H1 (cell line): Measurements from ENCODE around the gene ITLN1. TPM values are rescaled to one million over a fixed set of nuclear protein-coding genes. Genes with fewer than 3 reads are reported as not detected.

Source experiments
- CTCF ChIA-PET: fragments of 300-600 bp; sonication (Branson Sonifier 250); formaldehyde crosslinking; loops from one replicate; lab custom pipeline; 2021; ENCODE audit not compliant: partially characterized antibody; lab: Charles Lee
- POLR2A ChIA-PET: fragments of 300-600 bp; sonication (Branson Sonifier 250); formaldehyde crosslinking; loops from one replicate; lab custom pipeline; 2021; ENCODE audit warnings: inconsistent platforms; ENCODE audit not compliant: partially characterized antibody; lab: Charles Lee
- DNase-seq, 2 experiments: peaks; one replicate each; pipeline versions ENCODE4 v3.0.0 to v3.0.0-alpha.2; 2010 to 2022; ENCODE audit warnings: low spot score in 2 of 2, low read depth in 1 of 2, mixed read lengths in 1 of 2
- FAIRE-seq: peaks from 2 replicates; lab custom pipeline; 2011; peaks lifted over from hg19 to GRCh38; lab: Jason Lieb, UNC
- H2AFZ ChIP-seq: 2 replicates; pipeline ENCODE4 v1.8.1; 2012; ENCODE audit warnings: low read length, inconsistent platforms
- H2AK5ac ChIP-seq: 2 replicates; pipeline ENCODE4 v1.6.1; 2013; ENCODE audit warnings: low read depth, low read length
- H2BK120ac ChIP-seq: replicated peaks from 2 replicates; pipeline ENCODE3; 2013; ENCODE audit warnings: low read depth, low read length, inconsistent platforms
- H2BK12ac ChIP-seq: 2 replicates; pipeline ENCODE4 v1.6.1; 2013; ENCODE audit warnings: low read depth, low read length
- H2BK15ac ChIP-seq: 2 replicates; pipeline ENCODE4 v1.6.1; 2013; ENCODE audit warnings: low read length
- H2BK20ac ChIP-seq: 2 replicates; pipeline ENCODE4 v1.6.1; 2013; ENCODE audit warnings: low read length
- H2BK5ac ChIP-seq: 2 replicates; pipeline ENCODE4 v1.6.1; 2013; ENCODE audit warnings: low read depth, low read length
- H3K14ac ChIP-seq: 2 replicates; pipeline ENCODE4 v1.6.1; 2013; ENCODE audit warnings: inconsistent platforms; ENCODE audit not compliant: insufficient read length
- H3K18ac ChIP-seq: 2 replicates; pipeline ENCODE4 v1.6.1; 2013; ENCODE audit warnings: low read length; ENCODE audit errors: extremely low read depth
- H3K23ac ChIP-seq: 2 replicates; pipeline ENCODE4 v1.6.1; 2013; ENCODE audit warnings: inconsistent platforms; ENCODE audit not compliant: insufficient read length
- H3K23me2 ChIP-seq: 2 replicates; pipeline ENCODE4 v1.6.1; 2013; ENCODE audit warnings: low read depth, low read length
- H3K27ac ChIP-seq: 2 replicates; pipeline ENCODE4 v1.6.1; 2011; ENCODE audit warnings: low read depth, low read length, inconsistent platforms
- H3K27me3 ChIP-seq, 4 experiments: replicated peaks in 1 of 4; 1 replicate in 1 of 4; 2 replicates in 3 of 4; pipeline versions ENCODE4 v1.6.1 to v1.8.1; 2011 to 2013; ENCODE audit warnings: low read length in 3 of 4, mild to moderate bottlenecking in 3 of 4, inconsistent platforms in 2 of 4, mixed read lengths in 2 of 4, moderate library complexity in 1 of 4; ENCODE audit not compliant: control insufficient read depth in 3 of 4, insufficient read depth in 3 of 4; ENCODE audit errors: extremely low read depth in 1 of 4
- H3K36me3 ChIP-seq, 4 experiments: 2 replicates each; pipeline versions ENCODE4 v1.6.1 to v1.8.1; 2011 to 2013; ENCODE audit warnings: mild to moderate bottlenecking in 4 of 4, low read length in 3 of 4, moderate library complexity in 2 of 4, control low read depth in 1 of 4, inconsistent platforms in 1 of 4; ENCODE audit not compliant: insufficient read depth in 4 of 4, control insufficient read depth in 2 of 4
- H3K4ac ChIP-seq: replicated peaks from 2 replicates; pipeline ENCODE3; 2013; ENCODE audit warnings: low read length, low read depth, mixed read lengths, inconsistent platforms; ENCODE audit not compliant: insufficient read length
- H3K4me1 ChIP-seq, 4 experiments: replicated peaks in 1 of 4; 1 replicate in 1 of 4; 2 replicates in 3 of 4; pipeline versions ENCODE4 v1.6.1 to v1.8.1; 2011 to 2013; ENCODE audit warnings: low read length in 3 of 4, inconsistent platforms in 2 of 4, mixed read lengths in 1 of 4; ENCODE audit not compliant: insufficient read depth in 4 of 4, control insufficient read depth in 3 of 4
- H3K4me2 ChIP-seq, 2 experiments: 2 replicates each; pipeline versions ENCODE4 v1.6.1 to v1.8.1; 2011 to 2013; ENCODE audit warnings: low read depth in 2 of 2, low read length in 2 of 2, control low read depth in 1 of 2, inconsistent platforms in 1 of 2, mild to moderate bottlenecking in 1 of 2; ENCODE audit not compliant: insufficient read depth in 1 of 2
- H3K4me3 ChIP-seq, 4 experiments: fragments of 200-600, 300-600 bp in 1 of 4; sonication (generic), shearing (Covaris generic), sonication (Bioruptor Twin) in 1 of 4; 2 replicates each; pipeline versions ENCODE4 v1.5.1 to v1.8.1; 2011 to 2016; ENCODE audit warnings: low read length in 4 of 4, low read depth in 3 of 4, control low read depth in 2 of 4, inconsistent platforms in 2 of 4, mild to moderate bottlenecking in 2 of 4, mixed read lengths in 1 of 4, moderate library complexity in 1 of 4; ENCODE audit not compliant: insufficient read depth in 2 of 4; ENCODE audit errors: extremely low read depth in 1 of 4
- H3K56ac ChIP-seq: replicated peaks from 2 replicates; pipeline ENCODE3; 2013; ENCODE audit warnings: low read depth, mild to moderate bottlenecking, mixed read lengths, low read length, inconsistent platforms; ENCODE audit not compliant: insufficient read length
- H3K79me1 ChIP-seq: 2 replicates; pipeline ENCODE4 v1.6.1; 2013; ENCODE audit warnings: low read depth, low read length, control low read depth
- H3K79me2 ChIP-seq, 2 experiments: 2 replicates each; pipeline versions ENCODE4 v1.6.1 to v1.8.1; 2012 to 2013; ENCODE audit warnings: low read length in 2 of 2, mild to moderate bottlenecking in 2 of 2, inconsistent platforms in 1 of 2; ENCODE audit not compliant: insufficient read depth in 2 of 2, control insufficient read depth in 1 of 2
- H3K9ac ChIP-seq, 4 experiments: replicated peaks in 1 of 4; 1 replicate in 1 of 4; 2 replicates in 3 of 4; pipeline versions ENCODE4 v1.6.1 to v1.8.1; 2011 to 2013; ENCODE audit warnings: low read depth in 3 of 4, low read length in 3 of 4, control low read depth in 2 of 4, mild to moderate bottlenecking in 2 of 4, moderate library complexity in 2 of 4, inconsistent platforms in 1 of 4; ENCODE audit errors: extremely low read depth in 1 of 4
- H3K9me3 ChIP-seq, 2 experiments: 2 replicates each; pipeline versions ENCODE4 v1.6.1 to v1.8.1; 2012 to 2013; ENCODE audit warnings: mild to moderate bottlenecking in 2 of 2, moderate library complexity in 2 of 2, control low read depth in 1 of 2, inconsistent platforms in 1 of 2, low read depth in 1 of 2, low read length in 1 of 2, mixed read lengths in 1 of 2; ENCODE audit not compliant: insufficient read depth in 2 of 2
- H4K20me1 ChIP-seq, 2 experiments: replicated peaks in 1 of 2; 2 replicates each; pipeline versions ENCODE3 to v1.8.1; 2011 to 2013; ENCODE audit warnings: inconsistent platforms in 2 of 2, low read length in 2 of 2, mild to moderate bottlenecking in 1 of 2; ENCODE audit not compliant: insufficient read depth in 2 of 2, control insufficient read depth in 1 of 2
- H4K5ac ChIP-seq: 2 replicates; pipeline ENCODE4 v1.6.1; 2013; ENCODE audit warnings: low read length, low read depth, mixed read lengths, inconsistent platforms; ENCODE audit not compliant: insufficient read length
- H4K8ac ChIP-seq: 2 replicates; pipeline ENCODE4 v1.8.0; 2013; ENCODE audit warnings: mild to moderate bottlenecking, moderate library complexity, low read length, inconsistent platforms; ENCODE audit not compliant: insufficient read depth; ENCODE audit errors: extremely low read depth
- H4K91ac ChIP-seq: replicated peaks from 2 replicates; pipeline ENCODE3; 2013; ENCODE audit warnings: low read length, mixed read lengths, inconsistent platforms; ENCODE audit not compliant: insufficient read length
- ATF3 ChIP-seq: IDR thresholded peaks from 2 replicates; pipeline ENCODE4 v1.6.1; 2011; ENCODE audit warnings: low read depth, mild to moderate bottlenecking, low read length; ENCODE audit not compliant: insufficient read depth
- CTBP2 ChIP-seq: IDR thresholded peaks from 2 replicates; pipeline ENCODE4 v1.7.0; 2011; ENCODE audit warnings: borderline replicate concordance, mild to moderate bottlenecking, moderate library complexity, mixed read lengths, low read length; ENCODE audit not compliant: insufficient read depth, insufficient read length
- CTCF ChIP-seq, 3 experiments: IDR thresholded peaks; 1 replicate in 2 of 3; 2 replicates in 1 of 3; pipeline versions ENCODE4 v1.5.1 to v1.6.1; 2011; ENCODE audit warnings: low read length in 3 of 3, mild to moderate bottlenecking in 3 of 3, inconsistent platforms in 2 of 3, low read depth in 1 of 3, moderate library complexity in 1 of 3; ENCODE audit not compliant: insufficient read depth in 1 of 3; ENCODE audit errors: control extremely low read depth in 1 of 3
- E2F6 ChIP-seq: IDR thresholded peaks from 2 replicates; pipeline ENCODE4 v1.6.1; 2012; ENCODE audit warnings: inconsistent platforms
- EZH2 ChIP-seq: fragments of 200-600 bp; sonication (generic); IDR thresholded peaks from 2 replicates; pipeline ENCODE4 v1.7.1; 2012; ENCODE audit warnings: low read depth, mild to moderate bottlenecking, moderate library complexity, low read length, inconsistent platforms; ENCODE audit not compliant: severe bottlenecking
- GABPA ChIP-seq: IDR thresholded peaks from 2 replicates; pipeline ENCODE4 v1.6.1; 2011; ENCODE audit warnings: mild to moderate bottlenecking, low read length, moderate library complexity, borderline replicate concordance; ENCODE audit not compliant: insufficient read depth
- SAP30 ChIP-seq: fragments of 300-600 bp; sonication (generic); IDR thresholded peaks from 2 replicates; pipeline ENCODE4 v1.7.1; 2012; ENCODE audit warnings: low read length, moderate library complexity, mild to moderate bottlenecking, inconsistent platforms; ENCODE audit not compliant: insufficient read depth, insufficient replicate concordance
- SP1 ChIP-seq: IDR thresholded peaks from 2 replicates; pipeline ENCODE4 v1.6.1; 2011; ENCODE audit warnings: low read depth, low read length
- YY1 ChIP-seq: IDR thresholded peaks from 2 replicates; pipeline ENCODE4 v1.6.1; 2011; ENCODE audit warnings: low read depth, mild to moderate bottlenecking, low read length
- WGBS, 2 experiments: shearing (Covaris generic) in 1 of 2; methylation state at CpG; one replicate each; pipeline versions ENCODE4 v1.1.6 to v1.1.7; 2013 to 2015; ENCODE audit warnings: low lambda C conversion rate in 2 of 2, mixed read lengths in 2 of 2, inconsistent platforms in 1 of 2, low coverage in 1 of 2, missing lambda C conversion rate in 1 of 2; ENCODE audit not compliant: insufficient replicate concordance in 2 of 2, insufficient coverage in 1 of 2, insufficient read length in 1 of 2; ENCODE audit errors: extremely low coverage in 1 of 2, missing lambda C conversion rate in 1 of 2; 5-methylcytosine and 5-hydroxymethylcytosine counted together
- polyA plus RNA-seq, 7 experiments: library from polyadenylated mRNA; depleted of rRNA in 3 of 7; stranded (reverse) in 5 of 7; unstranded in 2 of 7; fragments of >200 nt in 5 of 7; fragments of 200-250 nt in 2 of 7; gene quantifications; 1 replicate in 5 of 7; 2 replicates in 1 of 7; 4 replicates in 1 of 7; pipeline versions ENCODE4 v1.2.1 to v1.2.3, GENCODE V29; 2011 to 2013; ENCODE audit warnings: missing spikeins in 2 of 7, mixed read lengths in 2 of 7
- total RNA-seq: library from RNA; stranded (reverse); fragmentation: NEBNext Ultra II Directional; extraction: Animal tissue kit (Norgen Biotek cat#: 25700); gene quantifications from 2 replicates; pipeline ENCODE4 v1.2.1, GENCODE V29; 2021

The ITLN1 gene
- total and polyA plus RNA-seq, 2 of the 8 experiments (the other 6 are each of a cell fraction or from before 2014, with no cell fraction given), result not detected

GRCh38 chr1:160826546-160826945 lies 58.4 kb downstream of the ITLN1 start:
- no peak overlapping the region for H2BK120ac ChIP-seq
- H3K14ac ChIP-seq, result no peak overlapping the region

More at GRCh38 chr1:160826546-160826945, 58.4 kb downstream of the ITLN1 start:
- H2BK20ac ChIP-seq, result no peak overlapping the region
- no peaks in the 10 kb centered on the region for H3K23me2 ChIP-seq
- no peak overlapping the region for H2BK12ac ChIP-seq
- H4K20me1 ChIP-seq, result no peaks in the 10 kb centered on the region
- WGBS, 2 experiments, result 94% methylated on average over 1 of the region's 1 CpG; no CpG with 5 or more reads in 1 of the 2 experiments
- no peak overlapping the region for H2BK5ac ChIP-seq
- no peak overlapping the region for H3K9ac ChIP-seq
- H3K18ac ChIP-seq, result no peak overlapping the region
- no peaks in the 10 kb centered on the region for H3K9me3 ChIP-seq
- no peak overlapping the region for H3K4me3 ChIP-seq
- H2AFZ ChIP-seq, result no peak overlapping the region
- H2BK15ac ChIP-seq, result no peak overlapping the region
- no peak overlapping the region for H3K56ac ChIP-seq
- TF ChIP-seq CTBP2 (no peak), GABPA (no peak), CTCF (IDR thresholded peaks at IDR 0.05; ENCODE audit: control extremely low read depth in 1 of 3, insufficient read depth in 1 of 3, low read depth in 1 of 3, low read length in 3 of 3) (no peak), YY1 (no peak), ATF3 (no peak), SAP30 (no peak), E2F6 (no peak), SP1 (no peak), EZH2 (no peak)
- ChIA-PET CTCF (interaction anchor here (0.7 to 2.7 kb wide), 10 partner anchors 8 to 296 kb away, joined by 3 to 18 read pairs (median 3); no protein-coding TSS in a partner anchor), POLR2A (no interaction called here)
- no peak overlapping the region for H2AK5ac ChIP-seq
- H3K27ac ChIP-seq, result no peak overlapping the region
- H3K4ac ChIP-seq, result no peak overlapping the region
- H3K4me2 ChIP-seq, result no peak overlapping the region
- no peak overlapping the region for H4K5ac ChIP-seq
- no peaks in the 10 kb centered on the region for H3K79me1 ChIP-seq
- H4K8ac ChIP-seq, result no peak overlapping the region
- no peaks in the 10 kb centered on the region for H3K36me3 ChIP-seq
- H4K91ac ChIP-seq, result no peak overlapping the region
- no peak overlapping the region for H3K23ac ChIP-seq
- DNase-seq, result no peak
- FAIRE-seq, result no peak
- H3K79me2 ChIP-seq, result no peaks in the 10 kb centered on the region
- no peaks in the 10 kb centered on the region for H3K27me3 ChIP-seq
- H3K4me1 ChIP-seq, result no peaks in the 10 kb centered on the region
